HG02973 (cell line): ENCODE results near the gene MDGA2.

ENCODE experiments used
- ATAC-seq: cut with Tn5 transposase; IDR thresholded peaks from one replicate; pipeline ENCODE4 v1.9.1; 2021; ENCODE audit warnings: moderate library complexity; ENCODE audit not compliant: unreplicated experiment

The MDGA2 gene

GRCh38 chr14:47167402-47167801, 508.0 kb downstream of the MDGA2 start:
- ATAC-seq, result no peak

- no peak for ATAC-seq
These were observed 520.0 kb downstream of the MDGA2 start for GRCh38 chr14:47155395-47155794.

GRCh38 chr14:47154276-47154797, 521.1 kb downstream of the MDGA2 start:
- ATAC-seq, result no peak

- no peak for ATAC-seq
These were observed 521.7 kb downstream of the MDGA2 start for GRCh38 chr14:47153746-47154145.

- ATAC-seq, result no peak
These were observed 525.1 kb downstream of the MDGA2 start for GRCh38 chr14:47150267-47150666.

- no peak for ATAC-seq
These were observed 526.1 kb downstream of the MDGA2 start for GRCh38 chr14:47149326-47149725.

GRCh38 chr14:47148686-47149085, 526.7 kb downstream of the MDGA2 start:
- ATAC-seq, result no peak

- no peak for ATAC-seq
These were observed 554.8 kb downstream of the MDGA2 start for GRCh38 chr14:47120645-47121044.

GRCh38 chr14:47103771-47104170, 571.6 kb downstream of the MDGA2 start:
- no peak for ATAC-seq

- no peak for ATAC-seq
These were observed 572.9 kb downstream of the MDGA2 start for GRCh38 chr14:47102472-47102871.

GRCh38 chr14:47085678-47086077, 589.7 kb downstream of the MDGA2 start:
- ATAC-seq, result no peak

- no peak for ATAC-seq
These were observed 610.1 kb downstream of the MDGA2 start for GRCh38 chr14:47065326-47065725.

GRCh38 chr14:47060050-47060449, 615.4 kb downstream of the MDGA2 start:
- ATAC-seq, result no peak

GRCh38 chr14:47057364-47057763, 618.0 kb downstream of the MDGA2 start:
- no peak for ATAC-seq

GRCh38 chr14:47044841-47045240, 630.6 kb downstream of the MDGA2 start:
- ATAC-seq, result no peak

GRCh38 chr14:47040550-47040949, 634.9 kb downstream of the MDGA2 start:
- no peak for ATAC-seq

- no peak for ATAC-seq
These were observed 636.1 kb downstream of the MDGA2 start for GRCh38 chr14:47039336-47039735.

- ATAC-seq, result no peak
These were observed 652.7 kb downstream of the MDGA2 start for GRCh38 chr14:47022721-47023120.

- ATAC-seq, result no peak
These were observed 654.9 kb downstream of the MDGA2 start for GRCh38 chr14:47020500-47020899.

GRCh38 chr14:47012533-47013280, 662.7 kb downstream of the MDGA2 start:
- no peak for ATAC-seq

- no peak for ATAC-seq
These were observed 665.8 kb downstream of the MDGA2 start for GRCh38 chr14:47009615-47010014.

GRCh38 chr14:47008732-47009131, 666.7 kb downstream of the MDGA2 start:
- no peak for ATAC-seq

- ATAC-seq, result no peak
These were observed 675.7 kb downstream of the MDGA2 start for GRCh38 chr14:46999661-47000060.
